SK-N-MC (cell line): Measurements from ENCODE around the gene ABAT.

Source experiments
- EZH2 ChIP-seq: fragments of 200-600 bp; sonication (generic); IDR thresholded peaks from one replicate; pipeline ENCODE4 v1.6.1; 2017; ENCODE audit warnings: antibody characterized with exemption
- FOXP2 ChIP-seq: optimal IDR thresholded peaks from 2 replicates; pipeline ENCODE3; 2011; ENCODE audit warnings: mild to moderate bottlenecking, moderate library complexity; ENCODE audit not compliant: insufficient read depth; ENCODE audit errors: extremely low read length, control extremely low read depth
- POLR2AphosphoS5 ChIP-seq: IDR thresholded peaks from 2 replicates; pipeline ENCODE4 v1.6.1; 2012; ENCODE audit warnings: mild to moderate bottlenecking, low read depth, low read length, borderline replicate concordance

DNA sequence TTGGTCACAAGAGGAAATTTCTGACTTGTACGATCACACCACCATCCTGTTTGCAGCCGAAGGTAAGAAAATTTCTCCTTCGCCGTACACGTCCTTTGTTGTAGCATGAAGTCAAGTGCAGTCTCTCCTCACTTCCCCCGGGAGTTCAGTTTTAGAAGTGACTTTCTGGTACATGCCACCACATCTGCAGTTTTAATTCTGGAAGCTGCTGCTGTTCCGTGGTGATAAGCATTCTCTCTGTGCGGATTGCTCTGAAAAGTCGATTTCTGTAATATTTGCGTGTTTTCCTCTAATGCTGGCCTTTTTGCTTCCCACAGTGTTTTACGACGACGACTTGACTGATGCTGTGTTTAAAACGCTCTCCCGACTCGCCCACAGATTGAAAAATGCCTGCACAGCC, 32.3 kb upstream of the ABAT start:
- TF ChIP-seq EZH2 = no peak
- TF ChIP-seq POLR2AphosphoS5 = no peak
- TF ChIP-seq FOXP2 = no peak
